Forelimb muscle (tissue), 1 donor: Measurements from ENCODE around the gene VDAC1. TPM values are rescaled to one million over a fixed set of nuclear protein-coding genes. Genes with fewer than 3 reads are reported as not detected.
"Not testable (repeated sequence)": the region's sequence is repeated elsewhere in the genome, so short reads cannot be mapped to it uniquely, and the experiment has no call there.

ENCODE experiments used
- DNase-seq: peaks from one replicate; pipeline ENCODE4 v3.0.0-alpha.2; 2013; ENCODE audit warnings: low read depth
- polyA plus RNA-seq: library from polyadenylated mRNA; unstranded; fragments of 120-200 nt; gene quantifications from one replicate; pipeline ENCODE4 v1.2.1, GENCODE V29; 2013; ENCODE audit not compliant: insufficient read length

Gene VDAC1
- polyA plus RNA-seq, 1 donor, result 214 TPM

DNA sequence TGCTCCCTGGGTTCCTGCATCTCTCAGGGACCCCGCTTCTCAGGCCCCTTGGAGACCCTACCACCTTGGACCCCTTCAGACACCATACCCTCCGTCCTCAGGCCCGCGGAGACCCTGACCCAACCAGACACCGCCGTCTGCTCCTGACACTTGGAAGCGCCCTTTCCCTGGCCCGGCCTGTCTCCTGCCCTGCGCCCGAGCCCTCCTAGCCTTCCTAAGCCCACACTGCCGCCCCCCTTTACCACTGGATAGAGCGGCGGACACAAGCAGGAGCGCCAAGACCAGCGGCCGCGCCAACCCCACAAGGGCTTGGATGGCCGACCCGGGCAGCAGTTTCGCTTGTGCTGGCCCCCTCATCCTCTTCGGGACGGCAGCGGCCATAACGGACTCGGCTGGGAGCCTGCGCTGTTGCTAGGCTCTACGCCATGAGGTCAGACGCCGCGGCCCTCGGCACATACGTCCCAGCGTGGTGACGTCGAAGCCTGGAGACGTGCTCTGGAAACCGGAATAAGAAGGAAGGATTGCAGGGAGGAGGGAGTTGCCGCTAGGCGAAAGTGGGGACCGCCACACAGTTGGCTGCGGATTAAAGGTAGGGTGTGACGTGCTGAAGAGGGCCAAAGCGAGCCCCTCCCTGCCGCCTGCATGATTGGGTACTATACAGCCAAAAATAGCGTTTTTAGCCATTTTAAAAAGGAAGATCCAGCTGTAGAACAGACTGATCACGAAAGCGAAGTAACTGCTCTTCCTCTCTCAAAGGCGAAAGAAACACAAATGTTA lies 36.4 kb downstream of the VDAC1 start, which contains the start of gene C5orf15:
C5orf15 (minus strand) TSS at position 422 of the 777 bp plus-strand sequence; CDS start at position 381, 41 bp downstream.
- peak; percentile 96 for DNase-seq

DNA sequence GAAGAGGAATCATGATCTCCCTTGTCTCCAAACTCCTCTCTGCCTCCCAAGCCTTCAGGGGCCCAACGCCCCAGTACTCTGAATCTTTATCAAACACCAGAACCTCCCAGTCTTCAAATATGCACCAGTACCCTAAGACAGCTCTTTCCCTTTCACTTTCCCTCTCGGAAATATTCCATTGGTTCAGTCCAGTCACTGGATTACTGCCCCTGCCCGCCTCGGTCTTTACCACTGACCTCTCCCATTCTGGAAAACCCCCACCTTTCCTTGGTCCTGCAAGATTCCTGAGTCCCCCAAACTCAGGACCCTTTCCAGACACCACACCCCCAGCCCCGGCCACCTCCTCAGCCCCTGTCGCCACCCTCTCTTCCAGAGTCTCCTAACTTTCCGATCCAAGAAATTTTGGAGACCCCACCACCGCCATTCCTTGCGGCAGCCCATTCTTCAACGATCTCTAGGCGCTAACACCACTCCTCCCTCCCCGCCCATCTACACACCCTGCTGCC lies 37.0 kb downstream of the VDAC1 start:
- DNase-seq, result no peak

DNA sequence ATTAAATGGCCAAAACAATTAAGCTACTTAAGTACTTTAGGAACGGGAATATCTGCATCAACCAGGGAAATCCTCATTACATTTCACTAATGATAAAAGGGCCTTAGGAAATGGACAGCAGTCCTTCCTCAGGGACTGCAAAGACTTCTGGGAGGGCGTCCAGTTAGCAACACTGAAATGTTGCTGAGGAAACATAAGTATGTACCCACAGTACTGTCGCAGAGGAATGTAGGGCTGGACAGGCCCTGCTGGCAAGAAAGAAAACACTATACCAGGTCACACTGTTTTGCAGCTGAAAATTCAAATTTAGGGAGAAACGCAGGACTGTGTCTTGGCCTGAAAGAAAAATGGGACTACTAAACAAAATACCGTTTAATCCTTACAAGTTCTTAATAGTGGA lies 37.7 kb downstream of the VDAC1 start:
- no peak for DNase-seq

DNA sequence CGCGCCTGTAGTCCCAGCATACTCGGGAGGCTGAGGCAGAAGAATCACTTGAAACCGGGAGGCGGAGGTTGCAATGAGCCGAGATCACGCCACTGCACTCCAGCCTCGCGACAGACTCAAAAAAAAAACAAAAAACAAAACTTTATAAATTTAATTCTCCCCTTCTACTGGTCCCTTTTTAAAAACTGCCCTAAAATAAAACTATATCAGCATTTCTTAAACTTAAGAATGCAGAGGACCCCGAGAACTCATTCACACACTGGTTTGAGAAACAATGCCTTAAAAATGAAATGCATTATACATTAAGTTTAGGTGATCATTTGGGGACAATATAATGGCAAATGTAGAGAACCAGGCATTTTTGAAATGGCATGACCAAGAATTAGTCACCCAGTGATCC lies 38.7 kb downstream of the VDAC1 start:
- no peak for DNase-seq

DNA sequence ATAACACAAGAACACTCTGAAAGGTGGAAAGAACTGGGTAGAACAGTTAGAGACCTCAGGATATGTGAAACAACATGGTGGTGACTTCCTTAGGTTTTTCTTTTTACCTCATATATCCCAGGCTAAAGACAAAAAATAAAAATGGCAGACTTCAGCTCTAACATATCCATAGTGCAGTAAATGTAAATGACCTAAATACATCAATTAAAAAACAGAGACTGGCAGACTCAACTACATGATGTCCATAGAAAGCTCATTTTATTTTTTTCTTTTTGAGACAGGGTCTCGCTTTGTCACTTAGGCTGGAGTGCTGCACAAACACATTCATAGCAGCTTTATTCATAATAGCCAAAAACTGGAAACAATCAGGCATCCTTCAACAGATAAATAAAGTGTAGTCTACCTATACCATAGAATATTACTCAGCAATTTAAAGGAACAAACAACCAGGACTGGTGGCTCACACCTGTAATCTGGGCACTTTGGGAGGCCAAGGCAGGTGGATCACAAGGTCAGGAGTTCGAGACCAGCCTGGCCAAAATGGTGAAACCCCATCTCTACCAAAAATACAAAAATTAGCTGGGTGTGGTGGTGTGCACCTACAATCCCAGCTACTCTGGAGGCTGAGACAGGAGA lies 41.2 kb downstream of the VDAC1 start:
- DNase-seq, result no peak

DNA sequence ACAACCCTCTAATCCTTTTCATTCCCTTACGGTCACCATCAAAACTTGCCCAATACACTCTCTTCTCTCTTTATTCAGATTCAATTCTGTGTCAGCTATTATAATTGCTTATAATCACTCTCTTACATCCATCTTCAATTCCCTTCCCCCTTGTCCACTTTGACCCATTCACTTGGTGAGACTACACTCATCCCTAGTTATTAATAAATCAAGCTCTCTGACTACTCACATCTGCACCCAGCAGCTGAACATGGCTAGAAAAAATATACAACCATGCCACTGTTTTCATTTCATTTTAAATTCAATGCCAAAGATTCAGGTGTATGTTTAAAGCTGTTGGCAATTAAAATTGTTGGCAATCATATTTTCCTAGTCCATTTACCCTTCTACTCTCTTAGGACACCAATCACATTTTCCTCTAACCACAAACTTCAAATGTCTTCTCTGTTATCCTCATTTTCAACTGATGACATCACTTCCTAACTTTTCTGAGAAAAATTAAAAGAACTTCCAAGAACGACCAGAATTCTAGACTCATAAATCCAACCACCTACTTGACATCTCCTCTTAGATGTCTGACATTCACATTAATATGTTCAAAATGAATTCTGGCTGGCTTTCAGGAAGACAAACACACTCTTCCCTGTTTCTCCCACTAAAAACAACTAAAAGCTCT lies 41.8 kb downstream of the VDAC1 start:
- no peak for DNase-seq

DNA sequence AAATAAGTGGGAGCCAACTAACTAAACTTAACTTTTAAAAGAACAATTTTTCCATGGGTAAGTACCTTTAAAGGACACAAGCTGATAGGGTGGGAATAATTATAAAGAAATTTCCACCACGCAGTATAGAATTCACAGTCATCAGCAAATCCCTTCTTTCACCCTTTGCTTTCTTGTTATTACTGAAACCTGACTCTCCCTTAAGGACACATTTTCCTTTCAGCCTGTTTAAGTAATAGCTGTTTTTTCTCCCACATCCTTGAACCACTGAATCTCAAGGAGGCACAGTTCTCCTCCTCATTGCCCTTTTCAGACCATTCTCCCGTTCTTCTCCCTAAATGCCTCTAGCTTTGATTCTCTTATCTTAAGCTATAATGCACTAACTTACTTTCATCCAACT lies 42.6 kb downstream of the VDAC1 start:
- no peak for DNase-seq

DNA sequence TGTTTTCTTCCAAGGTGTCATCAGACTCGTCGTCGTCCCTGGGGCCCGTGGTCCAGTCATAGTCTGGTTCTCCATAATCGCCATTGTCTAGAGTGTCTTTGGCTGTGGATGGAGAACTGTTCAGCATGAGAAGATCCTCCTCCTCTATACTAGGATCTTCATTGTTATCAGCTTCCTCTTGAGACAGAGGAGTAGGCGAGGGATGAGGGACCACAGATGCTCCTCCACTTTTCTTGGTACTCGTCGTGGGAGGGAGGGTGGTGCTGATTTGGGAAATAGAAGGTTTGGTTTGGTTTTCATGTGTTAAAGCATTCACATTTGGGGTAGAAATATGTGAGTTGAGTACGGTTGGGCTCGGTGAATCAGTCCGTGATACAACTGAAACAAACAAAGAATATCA lies 45.1 kb downstream of the VDAC1 start:
- no peak for DNase-seq

DNA sequence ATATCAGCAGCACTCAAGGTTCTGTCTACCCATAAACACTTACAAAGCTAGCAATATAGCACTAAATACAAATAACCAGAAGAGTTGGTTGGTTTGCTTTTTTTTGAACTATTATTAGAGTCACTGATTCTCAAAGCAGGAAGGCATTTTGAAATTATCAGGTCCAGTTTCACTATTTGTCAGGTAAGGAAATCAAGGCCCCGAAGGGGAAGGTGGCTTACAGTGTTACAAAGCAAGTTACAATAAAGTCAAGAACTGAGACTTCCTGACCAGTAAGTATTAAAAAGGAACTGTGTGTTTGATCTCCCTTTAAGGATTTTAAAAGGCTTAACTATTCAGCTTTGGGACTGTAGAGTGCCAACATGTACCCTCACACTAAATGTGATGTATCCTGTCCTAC lies 47.2 kb downstream of the VDAC1 start:
- DNase-seq, result no peak

DNA sequence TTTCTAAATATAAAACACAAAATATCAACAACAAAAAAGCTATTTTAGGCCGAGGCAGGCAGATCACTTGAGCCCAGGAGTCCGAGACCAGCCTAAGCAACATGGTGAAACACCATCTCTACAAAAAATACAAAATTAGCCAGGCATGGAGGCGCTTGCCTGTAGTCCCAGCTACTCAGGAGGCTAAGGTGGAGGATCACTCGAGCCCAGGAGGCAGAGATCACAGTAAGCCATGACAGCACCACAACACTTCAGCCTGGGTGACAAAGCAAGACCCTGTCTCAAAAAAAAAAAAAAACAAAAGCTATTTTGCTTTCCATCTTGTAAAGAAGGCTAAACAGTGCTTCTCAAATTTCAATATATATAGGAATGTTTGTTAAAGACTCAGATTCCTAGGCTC lies 47.7 kb downstream of the VDAC1 start:
- DNase-seq, result no peak

DNA sequence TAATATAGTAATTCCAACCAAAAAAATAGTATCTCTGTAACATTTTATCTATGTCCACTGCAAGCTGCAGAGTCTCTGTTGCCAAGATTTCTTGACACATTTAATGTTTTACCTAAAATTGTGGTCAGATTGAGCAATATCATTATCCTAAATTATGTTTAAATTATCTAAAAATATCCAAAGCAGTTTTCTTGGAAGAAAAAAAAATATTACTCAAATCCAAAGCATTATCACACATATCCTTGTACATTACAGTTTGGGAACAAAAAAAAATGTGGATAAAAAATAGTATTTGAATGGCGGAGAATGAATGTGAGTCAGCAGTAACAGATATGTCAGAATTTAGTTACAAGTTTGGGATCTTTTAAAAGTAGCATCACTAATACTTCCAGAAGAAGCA lies 48.6 kb downstream of the VDAC1 start:
- not testable (repeated sequence) for DNase-seq

DNA sequence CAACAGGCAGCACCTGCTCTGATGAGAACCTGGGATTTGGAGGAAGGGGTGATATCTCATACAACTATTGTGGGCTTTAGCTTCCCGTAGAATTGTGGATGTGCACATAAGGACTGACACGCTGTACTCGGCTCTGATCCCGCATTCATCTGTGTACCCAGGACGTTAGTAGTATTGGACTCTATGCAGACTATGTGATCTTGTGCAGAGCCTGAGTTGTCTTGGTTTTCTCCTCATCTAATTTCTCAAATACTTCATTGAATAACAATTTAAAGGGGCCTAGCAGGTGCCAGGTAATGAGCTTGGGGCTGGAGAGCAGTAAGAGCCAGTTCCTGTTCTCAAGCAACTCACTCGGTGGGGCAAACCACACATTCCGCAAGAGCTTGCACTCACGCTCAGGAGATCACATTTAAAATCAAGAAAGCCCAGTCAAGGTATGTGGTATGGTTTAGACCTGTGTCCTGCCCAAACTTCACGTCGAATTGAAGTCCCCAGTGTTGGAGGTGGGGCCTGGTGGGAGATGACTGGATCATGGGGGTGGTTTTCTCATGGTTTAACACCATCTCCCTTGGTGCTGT lies 51.1 kb downstream of the VDAC1 start:
- no peak for DNase-seq

DNA sequence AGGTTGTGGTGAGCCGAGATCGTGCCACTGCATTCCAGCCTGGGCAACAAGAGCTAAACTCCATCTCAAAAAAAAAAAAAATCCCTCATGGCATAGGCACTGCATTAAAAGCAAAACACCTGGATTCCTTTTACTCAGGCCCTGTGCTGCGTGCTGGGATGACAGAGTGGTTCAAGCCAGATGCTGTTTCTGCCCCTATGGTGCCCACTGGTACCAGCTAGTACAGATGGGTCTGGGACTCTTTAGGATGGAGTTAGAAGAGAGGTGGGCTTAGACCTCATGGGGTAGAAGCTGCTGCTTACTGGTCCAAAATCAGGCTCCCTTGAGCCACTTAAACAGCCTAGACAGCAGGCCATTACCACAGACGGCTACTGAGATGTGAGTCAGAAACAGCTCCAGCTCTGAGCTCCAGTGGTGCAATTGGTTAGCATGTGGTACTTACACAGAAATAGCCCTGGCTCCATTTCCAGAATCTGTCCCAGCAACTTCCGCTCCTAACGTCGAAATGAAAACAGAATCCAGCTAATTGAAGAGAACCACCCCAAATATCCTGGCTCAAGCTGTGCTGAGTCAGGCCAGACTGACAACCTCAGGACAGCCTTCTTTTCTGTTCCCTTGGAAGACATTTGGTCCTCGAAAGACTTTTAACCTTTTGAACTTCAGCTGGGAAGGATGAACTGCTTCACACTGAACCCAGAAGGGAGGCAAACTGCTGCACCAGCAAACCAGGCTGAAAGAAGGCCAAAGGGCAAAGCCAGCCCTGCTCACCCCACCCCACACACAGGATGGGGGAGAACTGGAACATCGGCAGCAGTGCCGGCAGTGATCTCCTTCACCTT lies 51.8 kb downstream of the VDAC1 start:
- no peak for DNase-seq

DNA sequence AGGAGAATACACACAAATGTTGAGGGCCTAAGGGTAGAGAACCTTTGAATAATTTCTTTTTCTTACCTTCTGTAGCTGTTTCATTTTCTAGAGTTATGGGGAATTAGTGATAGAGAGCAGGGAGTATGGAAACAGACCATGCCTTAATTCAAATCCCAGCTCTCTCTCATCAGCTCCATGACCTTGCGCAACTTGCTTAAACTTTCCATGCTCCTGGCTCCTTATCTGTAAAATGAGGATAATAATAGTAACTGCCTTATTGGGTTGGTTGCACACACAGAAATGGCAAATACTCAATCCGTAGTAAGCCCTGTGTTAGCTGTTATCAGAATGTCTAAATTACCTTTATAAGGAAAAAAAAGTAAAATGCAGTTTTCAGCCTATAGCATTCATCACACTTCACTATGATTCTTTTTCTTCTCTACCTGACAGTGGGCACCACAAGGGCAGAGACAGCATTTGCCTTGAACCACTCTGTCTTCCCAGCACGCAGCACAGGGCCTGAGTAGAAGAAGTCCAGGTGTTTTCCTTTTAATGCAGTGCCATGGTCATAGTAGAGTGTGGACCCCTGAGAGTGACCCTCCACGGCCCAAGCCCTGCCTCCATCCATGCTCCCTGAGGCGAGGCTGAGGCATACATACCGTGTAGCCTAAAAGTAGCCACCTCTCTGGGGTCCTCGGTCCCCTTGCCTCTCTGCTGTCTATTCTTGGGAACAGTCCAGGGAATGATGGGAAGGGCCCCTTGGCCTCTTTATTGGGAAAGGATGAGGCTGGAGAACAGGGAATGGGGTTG lies 53.8 kb downstream of the VDAC1 start:
- no peak for DNase-seq

DNA sequence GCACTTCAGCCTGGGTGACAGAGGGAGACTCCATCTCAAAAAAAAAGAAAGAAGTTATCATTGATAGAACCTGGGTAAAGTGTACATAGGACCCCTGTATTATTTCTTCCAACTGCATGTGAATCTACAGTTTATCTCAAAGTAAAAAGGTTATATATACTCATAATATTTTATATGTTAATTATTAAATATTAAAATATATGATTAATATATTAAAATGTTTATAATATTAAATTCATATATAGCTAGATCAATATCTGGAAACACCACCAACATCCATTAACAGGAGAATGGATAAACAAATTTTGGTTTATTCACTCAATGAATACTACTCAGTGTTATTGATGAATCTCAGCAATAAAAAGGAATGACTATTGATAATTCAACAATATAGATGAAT lies 56.1 kb downstream of the VDAC1 start:
- DNase-seq, result no peak

DNA sequence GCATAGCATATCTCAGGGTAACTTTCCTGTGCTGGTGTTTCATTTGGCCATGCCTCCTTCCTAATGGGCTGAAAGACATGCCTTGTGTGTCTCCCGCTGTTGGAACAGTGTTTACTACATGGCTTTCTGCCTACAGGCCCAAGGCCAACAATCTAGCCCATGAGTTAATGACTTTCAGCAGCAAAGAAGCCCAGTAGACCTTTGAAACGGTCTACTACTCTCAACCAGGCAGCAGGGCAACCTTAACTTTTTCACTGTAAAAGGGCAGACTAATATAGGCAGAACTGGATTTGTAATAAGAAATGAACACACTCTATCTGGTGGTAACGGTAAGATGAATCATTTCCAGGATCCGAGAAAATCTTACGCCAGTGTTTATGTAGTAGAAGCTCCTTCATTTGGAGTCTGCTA lies 57.3 kb downstream of the VDAC1 start:
- no peak for DNase-seq

DNA sequence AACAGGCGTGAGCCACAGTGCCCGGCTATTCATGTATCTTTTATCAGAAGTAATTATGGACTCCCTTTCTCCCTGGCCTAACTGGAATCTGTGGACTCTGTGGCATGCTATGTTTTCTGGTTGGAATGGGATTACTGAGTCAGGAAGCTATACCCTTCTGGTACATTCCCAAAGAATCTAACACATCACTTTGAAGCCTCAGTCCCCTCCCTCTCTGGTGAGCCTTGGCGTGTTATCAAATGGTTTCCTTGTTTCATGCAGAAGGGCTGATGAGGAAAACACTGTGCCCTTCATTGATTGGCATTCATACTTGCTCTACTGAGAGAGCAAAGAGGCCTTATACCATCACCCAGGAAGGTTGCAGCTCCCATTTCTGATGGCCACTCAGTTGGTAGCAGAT lies 59.2 kb downstream of the VDAC1 start:
- no peak for DNase-seq

DNA sequence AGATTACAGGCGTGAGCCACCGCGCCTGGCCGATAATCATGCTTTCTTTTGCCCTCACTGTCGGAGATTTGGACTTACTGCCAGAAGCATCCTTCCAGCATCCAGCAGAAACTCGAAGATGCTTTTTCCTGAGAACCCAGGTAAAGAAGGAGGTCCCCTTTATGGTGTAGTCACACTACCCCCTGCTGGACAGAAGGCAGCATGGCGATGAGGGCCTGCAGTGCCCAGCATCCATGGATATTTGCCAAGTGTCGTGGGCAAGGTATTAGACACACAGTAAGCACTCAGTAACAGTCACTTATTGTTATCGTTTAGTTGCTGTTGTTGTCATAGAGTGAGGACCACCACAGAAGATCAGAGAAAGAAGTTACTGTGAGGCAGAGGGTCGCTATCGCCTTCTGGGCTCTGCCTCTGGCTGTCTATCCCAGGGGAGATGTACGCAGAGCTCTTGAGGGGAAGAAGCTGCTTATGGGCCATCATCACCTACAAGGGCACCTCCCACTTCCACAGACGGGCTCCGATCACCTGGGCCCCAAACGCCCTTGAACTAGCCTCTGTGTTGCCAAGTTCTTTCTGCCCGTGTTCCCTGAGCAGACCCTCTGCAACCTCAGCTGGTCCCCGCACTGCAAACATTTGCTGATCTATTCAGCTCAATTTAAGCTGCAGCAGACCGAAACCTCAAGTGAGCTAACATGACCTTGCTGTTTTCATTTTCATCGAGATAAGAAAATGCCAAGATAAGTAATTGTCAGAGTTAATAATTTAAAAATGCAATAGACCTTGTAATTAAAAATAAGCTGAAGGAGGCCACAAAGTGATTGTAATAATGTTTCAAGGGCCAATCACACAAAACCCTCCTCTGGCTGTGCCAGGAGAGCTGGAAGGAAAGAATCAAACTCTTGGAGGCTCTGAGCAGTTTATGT lies 60.3 kb downstream of the VDAC1 start:
- no peak for DNase-seq

DNA sequence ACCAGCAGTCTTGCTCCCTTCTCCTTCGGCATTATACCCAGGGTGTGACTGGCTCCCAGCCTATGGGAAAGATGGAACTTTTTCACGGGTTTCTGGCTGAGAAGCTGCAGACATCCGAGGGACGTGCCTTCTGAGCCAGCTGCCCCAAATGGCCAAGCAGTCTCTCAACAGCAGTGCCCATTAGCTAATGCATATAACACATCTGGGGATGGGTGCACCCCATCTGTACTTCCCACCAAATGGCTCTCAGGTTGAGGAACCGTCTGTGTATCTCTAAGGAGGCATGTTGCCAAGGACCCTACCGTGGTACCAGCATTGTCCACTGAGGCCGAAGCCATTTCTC lies 61.3 kb downstream of the VDAC1 start:
- DNase-seq, result no peak
